Peyer's patch (tissue), 4 donors: ENCODE results near the gene PRAMEF11.
"Not testable (repeated sequence)": the region's sequence is repeated elsewhere in the genome, so short reads cannot be mapped to it uniquely, and the experiment has no call there.

Source experiments
- POLR2A ChIP-seq, 2 donors: fragments of 450-650 bp; IDR thresholded peaks; one replicate each; pipeline ENCODE4 v1.5.1; 2017; ENCODE audit warnings: antibody characterized with exemption in 2 of 2, mild to moderate bottlenecking in 2 of 2, moderate library complexity in 2 of 2
- TF ChIP-seq, protein P1 (sequence below), 6 experiments: fragments of 450-650 bp in 4 of 6; fragments of 200-600 bp in 2 of 6; sonication (generic) in 1 of 6; IDR thresholded peaks; one replicate each; pipeline ENCODE4 v1.5.1; 2017 to 2019; ENCODE audit warnings: antibody characterized with exemption in 6 of 6, mild to moderate bottlenecking in 3 of 6, moderate library complexity in 1 of 6

DNA sequence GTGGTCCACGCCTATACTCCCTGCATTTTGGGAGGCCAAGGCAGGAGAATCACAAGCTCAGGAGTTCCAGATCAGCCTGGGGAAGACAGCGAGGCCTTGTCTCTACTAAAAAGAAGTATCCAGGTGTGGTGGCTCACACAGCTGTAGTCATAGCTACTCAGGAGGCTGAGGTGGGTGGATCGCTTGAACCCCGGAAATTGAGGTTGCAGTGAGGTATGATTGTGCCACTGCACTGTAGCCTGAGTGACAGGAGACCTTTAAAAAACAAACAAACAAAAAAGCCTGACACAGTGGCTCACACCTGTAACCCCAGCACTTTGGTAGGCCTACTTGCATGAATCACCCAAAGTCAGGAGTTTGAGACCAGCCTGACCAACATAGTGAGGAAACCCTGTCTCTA lies 47.2 kb upstream of the PRAMEF11 start:
- TF ChIP-seq, protein P1, sequence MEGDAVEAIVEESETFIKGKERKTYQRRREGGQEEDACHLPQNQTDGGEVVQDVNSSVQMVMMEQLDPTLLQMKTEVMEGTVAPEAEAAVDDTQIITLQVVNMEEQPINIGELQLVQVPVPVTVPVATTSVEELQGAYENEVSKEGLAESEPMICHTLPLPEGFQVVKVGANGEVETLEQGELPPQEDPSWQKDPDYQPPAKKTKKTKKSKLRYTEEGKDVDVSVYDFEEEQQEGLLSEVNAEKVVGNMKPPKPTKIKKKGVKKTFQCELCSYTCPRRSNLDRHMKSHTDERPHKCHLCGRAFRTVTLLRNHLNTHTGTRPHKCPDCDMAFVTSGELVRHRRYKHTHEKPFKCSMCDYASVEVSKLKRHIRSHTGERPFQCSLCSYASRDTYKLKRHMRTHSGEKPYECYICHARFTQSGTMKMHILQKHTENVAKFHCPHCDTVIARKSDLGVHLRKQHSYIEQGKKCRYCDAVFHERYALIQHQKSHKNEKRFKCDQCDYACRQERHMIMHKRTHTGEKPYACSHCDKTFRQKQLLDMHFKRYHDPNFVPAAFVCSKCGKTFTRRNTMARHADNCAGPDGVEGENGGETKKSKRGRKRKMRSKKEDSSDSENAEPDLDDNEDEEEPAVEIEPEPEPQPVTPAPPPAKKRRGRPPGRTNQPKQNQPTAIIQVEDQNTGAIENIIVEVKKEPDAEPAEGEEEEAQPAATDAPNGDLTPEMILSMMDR (IDR thresholded peaks at IDR 0.05), result not testable (repeated sequence)
- not testable (repeated sequence) for TF ChIP-seq POLR2A (IDR thresholded peaks at IDR 0.05)
